HG03196 (cell line): ENCODE measurements around the gene ATG7.
"Not testable (repeated sequence)": the region's sequence is repeated elsewhere in the genome, so short reads cannot be mapped to it uniquely, and the experiment has no call there.

Source experiments
- ATAC-seq: cut with Tn5 transposase; IDR thresholded peaks from one replicate; pipeline ENCODE4 v1.9.1; 2021; ENCODE audit not compliant: unreplicated experiment

Gene ATG7

DNA sequence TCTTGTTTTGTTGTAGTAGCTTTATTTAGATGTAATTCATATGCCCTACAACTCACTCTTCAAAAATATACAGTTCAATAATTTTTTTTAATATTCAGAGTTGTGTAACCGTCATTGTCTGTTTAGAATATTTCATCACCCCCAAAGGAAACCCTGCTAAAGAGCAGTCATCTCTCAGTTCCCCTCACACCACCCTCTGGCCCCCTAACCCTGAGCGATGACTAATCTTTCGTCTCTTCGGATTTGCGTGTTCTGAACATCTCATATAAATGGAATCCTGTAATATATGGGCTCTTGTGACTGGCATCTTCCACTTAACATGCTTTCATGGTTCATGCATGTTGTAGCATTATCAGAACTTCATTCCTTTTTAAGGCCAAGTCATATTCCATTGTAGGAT is 183.8 kb downstream of the ATG7 start:
- ATAC-seq = no peak

- ATAC-seq = no peak
Observed at GRCh38 chr3:11457135-11457534, 184.9 kb downstream of the ATG7 start.

GRCh38 chr3:11459186-11459824 is 187.1 kb downstream of the ATG7 start:
- ATAC-seq = no peak

DNA sequence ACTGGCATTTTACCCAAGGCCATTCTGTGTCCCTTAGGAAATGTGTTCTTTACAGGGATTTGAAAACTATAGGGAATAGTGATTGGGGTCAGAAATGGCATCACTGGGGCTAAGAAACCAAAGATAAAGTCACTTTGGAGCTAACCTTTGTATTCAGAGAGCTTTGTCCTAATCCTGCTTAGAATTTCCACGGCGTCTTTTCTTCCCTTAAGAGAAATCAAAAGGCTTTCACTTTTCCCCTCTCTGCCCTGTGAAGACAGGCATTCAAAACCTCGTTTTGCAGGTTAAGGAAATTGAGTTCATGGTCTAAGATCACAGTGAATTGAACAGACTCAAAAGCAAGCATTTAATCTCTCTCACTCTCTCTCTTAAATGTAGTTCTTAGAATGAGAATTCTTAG is 189.0 kb downstream of the ATG7 start:
- no peak for ATAC-seq

- ATAC-seq = not testable (repeated sequence)
Observed at GRCh38 chr3:11462673-11463072, 190.5 kb downstream of the ATG7 start.

DNA sequence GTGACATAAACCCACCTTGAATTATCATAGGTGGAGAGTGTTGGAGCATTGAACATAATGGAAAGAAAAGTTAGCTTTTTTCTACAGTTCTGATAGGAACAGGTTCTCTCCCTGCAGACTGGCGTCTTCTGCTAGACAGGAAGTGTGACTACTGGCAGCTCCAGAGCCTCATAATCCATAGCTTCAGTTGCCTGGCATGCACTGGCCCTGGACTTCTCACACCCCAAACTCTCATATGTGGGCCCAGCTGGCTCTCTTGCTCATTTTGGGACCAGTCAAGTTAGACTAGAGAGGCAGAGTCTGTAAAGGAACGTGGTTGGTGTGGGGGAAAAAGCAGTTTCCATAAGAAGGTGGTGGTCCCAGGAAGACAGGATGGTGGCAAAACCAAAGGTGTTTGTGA is 191.4 kb downstream of the ATG7 start:
- ATAC-seq = no peak

DNA sequence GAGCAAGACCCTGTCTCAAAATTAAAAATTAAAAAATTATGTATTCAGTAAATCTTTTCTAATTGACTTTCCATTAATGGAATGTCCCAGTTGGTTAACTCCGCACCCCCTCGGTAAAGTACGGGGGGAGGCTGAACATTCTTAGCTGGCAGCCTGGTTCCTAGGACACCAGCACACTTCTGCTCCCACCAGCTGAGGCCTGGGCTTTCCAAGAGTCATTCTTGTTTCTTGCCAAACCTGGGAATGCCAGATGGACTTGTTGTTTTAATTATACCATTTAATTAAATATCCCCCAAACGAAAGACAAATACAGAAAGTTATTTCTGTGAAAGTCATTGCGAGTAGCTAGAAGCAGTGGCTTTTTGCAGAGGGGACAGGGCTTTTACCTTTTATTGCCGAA is 192.2 kb downstream of the ATG7 start:
- no peak for ATAC-seq

- ATAC-seq = no peak
Observed at GRCh38 chr3:11465744-11466616, 193.8 kb downstream of the ATG7 start.

DNA sequence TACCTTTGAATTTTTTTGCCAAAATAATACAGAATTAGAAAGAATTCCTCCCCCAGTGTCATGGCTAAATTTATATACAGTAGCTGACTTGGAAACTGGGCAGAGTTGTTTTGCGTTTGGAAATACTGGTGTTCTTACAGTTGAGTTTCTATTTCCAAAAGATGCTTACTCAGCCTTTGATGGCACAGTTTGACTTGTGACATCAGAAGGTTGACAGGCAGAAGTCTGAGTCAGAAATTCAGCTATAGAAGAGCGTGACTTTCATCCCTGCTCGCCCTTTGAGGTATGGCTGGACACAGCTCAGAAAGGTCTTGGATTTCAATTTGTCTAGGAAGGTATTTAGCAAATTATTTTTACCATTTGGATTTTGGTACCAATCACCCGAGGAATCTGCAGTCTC is 195.7 kb downstream of the ATG7 start:
- no peak for ATAC-seq

DNA sequence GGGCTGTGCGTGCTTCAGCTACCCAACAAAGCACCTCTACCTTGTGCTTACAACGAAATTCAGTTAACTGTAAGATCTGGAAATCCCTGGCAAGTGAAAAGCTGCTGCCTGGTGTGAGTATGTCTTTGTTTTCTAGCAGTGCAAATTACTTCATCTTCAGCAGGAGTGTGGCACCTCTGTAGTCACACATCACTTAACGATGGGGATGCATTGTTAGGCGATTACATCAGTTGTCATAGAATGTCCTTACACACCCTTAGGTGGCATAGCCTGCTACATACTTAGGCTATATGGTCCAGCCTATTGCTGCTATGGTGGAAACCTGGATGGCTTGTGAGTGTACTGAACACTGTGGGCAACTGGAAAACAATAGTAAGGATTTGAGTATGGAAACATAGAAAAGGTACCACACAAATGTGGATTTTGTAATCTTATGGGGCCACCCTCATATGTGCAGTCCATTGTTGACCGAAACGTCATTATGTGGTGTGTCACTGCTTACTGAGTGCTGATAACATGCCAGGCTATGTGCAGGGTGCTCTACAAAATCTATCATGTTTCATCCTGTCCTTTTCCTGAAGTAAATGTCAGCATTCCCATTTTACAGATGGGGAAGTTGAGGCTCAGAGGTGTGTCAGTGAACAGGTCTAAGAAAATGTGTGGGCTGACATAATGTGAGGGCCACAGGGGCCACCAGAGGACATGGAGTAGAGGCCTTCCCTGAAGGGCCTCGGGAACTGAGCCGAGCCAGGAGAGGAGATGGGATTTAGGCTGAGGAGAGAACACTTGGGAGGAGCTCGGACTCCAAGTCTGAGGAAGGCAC is 198.0 kb downstream of the ATG7 start:
- no peak for ATAC-seq

- no peak for ATAC-seq
Observed at GRCh38 chr3:11475324-11475723, 203.1 kb downstream of the ATG7 start.

DNA sequence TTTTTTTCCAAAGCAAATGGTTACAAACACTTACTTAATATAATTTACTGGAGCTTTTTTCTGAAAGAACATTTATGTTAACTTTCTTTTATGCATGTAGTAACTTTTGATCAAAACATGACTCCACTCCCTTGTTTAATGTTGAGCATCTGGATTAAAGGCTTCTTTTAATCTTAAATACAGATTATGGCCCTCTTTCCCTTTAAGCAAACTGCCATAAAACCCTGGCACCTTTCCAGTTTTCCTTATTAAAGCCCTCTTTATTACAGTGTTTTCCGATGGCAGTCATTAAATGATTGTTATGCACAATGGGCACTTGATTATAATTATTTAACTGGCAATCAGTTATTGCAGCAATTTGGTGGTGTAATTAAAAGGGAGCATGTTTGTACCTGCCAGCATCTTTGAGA is 204.5 kb downstream of the ATG7 start:
- ATAC-seq = no peak

- no peak for ATAC-seq
Observed at GRCh38 chr3:11477407-11477911, 205.3 kb downstream of the ATG7 start.

DNA sequence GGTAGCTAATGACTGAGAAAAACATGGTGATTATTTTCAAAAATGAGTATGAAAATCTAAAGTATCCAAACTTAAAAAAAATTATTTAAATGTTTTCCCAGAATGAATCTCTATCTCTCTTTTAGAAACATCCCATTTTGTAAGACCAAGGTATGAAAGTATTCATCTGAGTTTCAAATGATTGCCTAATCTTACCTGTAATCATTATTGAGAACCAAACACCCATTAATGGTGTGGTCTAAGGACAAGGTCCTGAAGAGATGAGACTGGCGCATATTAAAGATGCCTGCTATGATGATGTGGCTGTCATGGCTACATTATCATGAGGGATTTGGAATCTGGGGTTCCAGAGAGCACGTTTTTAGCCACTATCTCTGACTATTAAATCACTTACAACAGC is 206.0 kb downstream of the ATG7 start:
- ATAC-seq = no peak

- ATAC-seq = no peak
Observed at GRCh38 chr3:11479221-11479620, 207.0 kb downstream of the ATG7 start.

DNA sequence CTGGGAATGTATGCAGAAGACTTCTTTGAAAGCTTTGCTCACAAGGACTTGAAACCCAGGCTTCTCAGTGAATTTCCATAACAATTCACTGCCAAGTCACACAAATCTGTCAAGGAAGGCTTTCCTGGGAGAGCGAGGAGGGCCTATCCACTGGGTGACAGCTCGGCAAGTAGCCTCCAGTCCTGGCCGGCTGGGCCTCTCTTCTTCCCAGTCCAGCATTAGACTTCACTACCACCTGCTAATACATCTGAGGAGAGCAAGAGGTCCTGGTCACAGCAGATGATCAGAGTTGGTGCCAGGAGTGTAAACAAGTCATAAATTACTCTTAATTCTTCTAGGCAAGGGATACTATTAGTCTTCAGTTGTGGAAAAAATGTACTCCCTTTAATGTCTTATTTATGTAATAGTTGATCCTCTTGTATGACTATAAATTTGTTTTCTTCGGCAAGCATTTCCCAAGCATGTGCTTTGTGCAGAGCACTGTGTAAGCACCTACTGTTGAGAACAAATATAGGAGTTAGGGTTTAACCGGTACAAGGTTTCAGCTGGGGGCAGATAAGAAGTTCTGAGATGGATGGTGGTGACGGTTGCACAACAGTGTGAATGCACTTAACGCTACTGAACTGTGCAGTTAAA is 208.6 kb downstream of the ATG7 start:
- no peak for ATAC-seq

DNA sequence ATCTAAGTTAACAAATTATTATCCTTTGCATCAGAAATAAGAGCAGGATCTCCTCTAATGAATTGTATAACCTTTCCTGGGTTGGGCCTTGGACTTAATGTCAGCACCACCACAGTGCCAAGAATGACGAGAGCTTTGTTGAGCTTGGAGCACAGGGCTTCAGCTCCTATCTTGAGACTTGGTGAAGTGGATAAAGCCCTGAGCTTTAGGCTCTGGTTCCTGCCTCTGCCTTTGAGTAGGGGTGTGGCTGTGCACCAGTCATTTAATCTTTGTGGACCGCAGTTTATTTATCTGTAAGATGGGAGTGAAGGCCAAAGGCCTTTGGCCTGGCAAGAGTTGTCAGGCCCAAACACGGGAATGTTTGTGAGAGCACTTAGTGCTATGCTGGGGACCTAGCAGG is 209.4 kb downstream of the ATG7 start:
- no peak for ATAC-seq

DNA sequence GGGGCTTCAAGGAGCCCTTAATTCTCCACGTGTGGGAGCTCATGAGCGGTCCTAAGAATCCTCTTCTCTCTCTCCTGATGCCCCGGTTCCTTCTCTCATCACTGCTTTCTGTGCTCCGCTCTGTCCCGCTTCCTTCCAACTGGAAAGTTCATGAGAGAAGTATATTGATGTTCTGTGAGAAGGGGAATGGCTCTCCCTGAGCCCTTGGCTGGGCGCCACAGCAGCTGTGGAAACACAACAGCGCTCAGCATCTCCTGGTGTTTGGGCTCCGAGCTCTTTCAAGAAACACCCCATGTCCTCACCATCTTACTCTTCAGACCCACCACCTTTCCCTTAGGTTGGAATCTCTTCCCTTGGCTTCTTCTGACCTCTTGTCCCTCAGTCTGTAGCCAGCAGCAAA is 209.8 kb downstream of the ATG7 start:
- ATAC-seq = no peak

GRCh38 chr3:11488356-11488755 is 216.2 kb downstream of the ATG7 start:
- not testable (repeated sequence) for ATAC-seq

DNA sequence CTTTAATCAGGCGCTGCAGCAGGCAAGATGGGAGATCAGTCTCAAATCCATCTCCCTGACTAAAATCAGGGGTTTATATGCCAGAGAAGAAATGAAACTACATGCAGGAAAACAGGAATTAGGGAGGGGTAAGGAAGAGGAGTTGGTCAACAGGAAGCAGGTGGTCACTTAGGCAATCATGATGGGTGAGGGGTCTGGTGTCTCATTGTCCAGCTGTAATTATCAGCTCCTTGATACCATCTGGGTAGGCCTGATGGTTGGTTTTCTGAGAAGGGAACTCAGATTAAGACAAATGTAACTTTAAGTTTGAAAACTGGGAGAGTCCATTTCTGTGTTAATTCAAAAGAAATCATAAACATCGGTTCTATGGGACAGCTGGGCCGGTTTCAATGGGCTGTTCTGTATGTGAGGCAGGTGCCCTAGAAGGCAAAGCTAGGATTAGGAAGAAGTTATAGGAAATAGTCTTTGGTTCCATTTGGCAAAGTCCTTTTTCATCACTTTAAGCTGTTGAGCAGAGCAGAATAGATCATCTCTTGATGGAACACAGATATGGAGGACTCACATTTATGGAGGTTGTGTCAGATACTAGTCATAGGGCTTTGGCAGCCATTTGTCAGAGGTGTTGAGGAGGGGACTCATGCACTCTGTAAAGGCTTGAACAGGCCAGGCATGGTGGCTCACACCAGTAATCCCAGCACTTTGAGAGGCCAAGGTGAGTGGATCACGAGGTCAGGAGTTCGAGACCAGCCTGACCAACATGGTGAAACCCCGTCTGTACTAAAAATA is 222.1 kb downstream of the ATG7 start:
- no peak for ATAC-seq
